H9 (cell line): ENCODE data around the gene AKR1A1. TPM values are rescaled to one million over a fixed set of nuclear protein-coding genes. Genes with fewer than 3 reads are reported as not detected.
"Not testable (repeated sequence)": the region's sequence is repeated elsewhere in the genome, so short reads cannot be mapped to it uniquely, and the experiment has no call there.

ENCODE experiments used
- DNase-seq: peaks from one replicate; pipeline ENCODE4 v3.0.0-alpha.2; 2017
- H2AFZ ChIP-seq: one replicate; pipeline ENCODE4 v1.6.1; 2013; ENCODE audit warnings: mild to moderate bottlenecking, low read length, control low read depth, moderate library complexity
- H2AK5ac ChIP-seq: 2 replicates; pipeline ENCODE4 v1.6.1; 2013; ENCODE audit warnings: low read length, control low read depth, mixed read lengths; ENCODE audit not compliant: insufficient read length
- H2BK120ac ChIP-seq: one replicate; pipeline ENCODE4 v1.6.1; 2013; ENCODE audit warnings: low read depth, mild to moderate bottlenecking, low read length, control low read depth, inconsistent platforms; ENCODE audit not compliant: poor library complexity, severe bottlenecking
- H2BK12ac ChIP-seq: 2 replicates; pipeline ENCODE4 v1.6.1; 2013; ENCODE audit warnings: low read length, control low read depth, mixed read lengths, low read depth; ENCODE audit not compliant: insufficient read length
- H2BK15ac ChIP-seq: 2 replicates; pipeline ENCODE4 v1.6.1; 2013; ENCODE audit warnings: low read depth, low read length, control low read depth
- H2BK20ac ChIP-seq: one replicate; pipeline ENCODE4 v1.6.1; 2013; ENCODE audit warnings: low read depth, mild to moderate bottlenecking, low read length, control low read depth, inconsistent platforms; ENCODE audit not compliant: poor library complexity, severe bottlenecking
- H2BK5ac ChIP-seq: 2 replicates; pipeline ENCODE4 v1.6.1; 2013; ENCODE audit warnings: low read length, control low read depth, mixed read lengths; ENCODE audit not compliant: insufficient read length
- H3K14ac ChIP-seq: 2 replicates; pipeline ENCODE4 v1.6.1; 2013; ENCODE audit warnings: low read length, control low read depth; ENCODE audit not compliant: insufficient read depth
- H3K18ac ChIP-seq: 2 replicates; pipeline ENCODE4 v1.6.1; 2013; ENCODE audit warnings: low read depth, mild to moderate bottlenecking, mixed read lengths, low read length, control low read depth; ENCODE audit not compliant: insufficient read length
- H3K23ac ChIP-seq: 2 replicates; pipeline ENCODE4 v1.6.1; 2013; ENCODE audit warnings: low read length, control low read depth, mixed read lengths, low read depth; ENCODE audit not compliant: insufficient read length
- H3K23me2 ChIP-seq: 2 replicates; pipeline ENCODE4 v1.6.1; 2013; ENCODE audit warnings: low read depth, mild to moderate bottlenecking, mixed read lengths, low read length, control low read depth; ENCODE audit not compliant: insufficient read length, poor library complexity, severe bottlenecking
- H3K27ac ChIP-seq: 2 replicates; pipeline ENCODE4 v1.5.1; 2013; ENCODE audit warnings: low read length, control low read depth, mixed read lengths, low read depth; ENCODE audit not compliant: insufficient read length
- H3K27me3 ChIP-seq: 2 replicates; pipeline ENCODE4 v1.6.1; 2013; ENCODE audit warnings: low read length, control low read depth, inconsistent platforms; ENCODE audit not compliant: insufficient read depth
- H3K4ac ChIP-seq: 2 replicates; pipeline ENCODE4 v1.6.1; 2013; ENCODE audit warnings: low read depth, mild to moderate bottlenecking, control low read depth, inconsistent platforms, low read length, moderate library complexity
- H3K4me1 ChIP-seq: 2 replicates; pipeline ENCODE4 v1.6.1; 2013; ENCODE audit warnings: low read length, control low read depth, inconsistent platforms; ENCODE audit not compliant: insufficient read depth
- H3K4me2 ChIP-seq: 2 replicates; pipeline ENCODE4 v1.6.1; 2013; ENCODE audit warnings: low read length, control low read depth, mixed read lengths; ENCODE audit not compliant: insufficient read length, insufficient read depth
- H3K56ac ChIP-seq: 2 replicates; pipeline ENCODE4 v1.6.1; 2013; ENCODE audit warnings: low read depth, mild to moderate bottlenecking, mixed read lengths, low read length, control low read depth; ENCODE audit not compliant: insufficient read length
- H3K79me1 ChIP-seq: 2 replicates; pipeline ENCODE4 v1.6.1; 2013; ENCODE audit warnings: low read depth, mild to moderate bottlenecking, moderate library complexity, low read length, control low read depth, inconsistent platforms; ENCODE audit not compliant: insufficient read depth, poor library complexity, severe bottlenecking
- H3K79me2 ChIP-seq: 2 replicates; pipeline ENCODE4 v1.6.1; 2013; ENCODE audit warnings: low read length, control low read depth, inconsistent platforms; ENCODE audit not compliant: insufficient read depth
- H3K9ac ChIP-seq: 2 replicates; pipeline ENCODE4 v1.6.1; 2013; ENCODE audit warnings: low read length, control low read depth, mixed read lengths; ENCODE audit not compliant: insufficient read length; ENCODE audit errors: extremely low read depth
- H3K9me3 ChIP-seq: one replicate; pipeline ENCODE4 v1.6.1; 2013; ENCODE audit warnings: low read depth, low read length, inconsistent platforms; ENCODE audit not compliant: control insufficient read depth
- H3T11ph ChIP-seq: one replicate; pipeline ENCODE4 v1.6.1; 2013; ENCODE audit warnings: mild to moderate bottlenecking, low read length, control low read depth, inconsistent platforms
- H4K20me1 ChIP-seq: one replicate; pipeline ENCODE4 v1.6.1; 2013; ENCODE audit not compliant: control insufficient read depth, insufficient read length, insufficient read depth
- H4K5ac ChIP-seq: 2 replicates; pipeline ENCODE4 v1.6.1; 2013; ENCODE audit warnings: low read depth, mild to moderate bottlenecking, mixed read lengths, low read length, control low read depth; ENCODE audit not compliant: insufficient read length
- H4K8ac ChIP-seq: replicated peaks from 2 replicates; pipeline ENCODE4 v1.6.1; 2013; ENCODE audit warnings: low read length, control low read depth, mixed read lengths, low read depth; ENCODE audit not compliant: insufficient read length
- H4K91ac ChIP-seq: 2 replicates; pipeline ENCODE4 v1.6.1; 2013; ENCODE audit warnings: low read depth, mild to moderate bottlenecking, moderate library complexity, mixed read lengths, low read length, control low read depth; ENCODE audit not compliant: insufficient read length
- H3K27ac Mint-ChIP-seq, 3 experiments: 2 replicates in 2 of 3; 3 replicates in 1 of 3; pipeline ENCODE4 v1.8.0; 2020 to 2021; ENCODE audit warnings: mixed read lengths in 3 of 3, mild to moderate bottlenecking in 1 of 3, moderate library complexity in 1 of 3
- H3K27me3 Mint-ChIP-seq: 2 replicates; pipeline ENCODE4 v1.8.0; 2021; ENCODE audit warnings: low read depth, mild to moderate bottlenecking, moderate library complexity, mixed read lengths
- H3K36me3 Mint-ChIP-seq, 3 experiments: 2 replicates in 2 of 3; 3 replicates in 1 of 3; pipeline ENCODE4 v1.8.0; 2020 to 2021; ENCODE audit warnings: low read depth in 3 of 3, mixed read lengths in 3 of 3; ENCODE audit not compliant: insufficient read depth in 1 of 3
- H3K4me1 Mint-ChIP-seq, 2 experiments: 2 replicates each; pipeline ENCODE4 v1.8.0; 2020; ENCODE audit warnings: mixed read lengths in 2 of 2
- H3K4me3 Mint-ChIP-seq, 2 experiments: 2 replicates in 1 of 2; 3 replicates in 1 of 2; pipeline ENCODE4 v1.8.0; 2020 to 2021; ENCODE audit warnings: mild to moderate bottlenecking in 2 of 2, mixed read lengths in 2 of 2, moderate library complexity in 1 of 2
- H3K9me3 Mint-ChIP-seq, 2 experiments: 2 replicates in 1 of 2; 3 replicates in 1 of 2; pipeline ENCODE4 v1.8.0; 2020; ENCODE audit warnings: mild to moderate bottlenecking in 2 of 2, mixed read lengths in 2 of 2, moderate library complexity in 1 of 2
- CTCF ChIP-seq: fragments of 200-600 bp; sonication (generic); conservative IDR thresholded peaks from 3 replicates; pipeline ENCODE4 v1.8.0; 2021; ENCODE audit warnings: antibody characterized with exemption, mild to moderate bottlenecking
- WGBS: extraction: QIAGEN DNeasy Blood & Tissue Kit; methylation state at CpG from one replicate; pipeline ENCODE4 v1.1.7; 2013; ENCODE audit warnings: missing lambda C conversion rate, low lambda C conversion rate, mixed read lengths; ENCODE audit not compliant: insufficient read length; ENCODE audit errors: extremely low coverage; 5-methylcytosine and 5-hydroxymethylcytosine counted together
- total RNA-seq: library from RNA; stranded (reverse); gene quantifications from 2 replicates; pipeline ENCODE4 v1.2.1, GENCODE V29; 2021

The AKR1A1 gene
- total RNA-seq, 1 experiment from 2014 or later, result 286 TPM

- Mint-ChIP-seq H3K4me3 (no peak overlapping the region), H3K4me1 (no peaks in the 10 kb centered on the region), H3K27ac (no peak overlapping the region), H3K9me3 (no peaks in the 10 kb centered on the region), H3K36me3 (peaks cover 67 to 93% (median 81%) of the 10 kb centered on the region in 3 experiments; a peak in 6 of 7 replicates), H3K27me3 (no peaks in the 10 kb centered on the region; the same call in 1 of the 2 replicates)
- no peak overlapping the region for H4K91ac ChIP-seq
- H3K14ac ChIP-seq, result no peak overlapping the region
- H3K79me1 ChIP-seq, result peaks cover 3% of the 10 kb centered on the region
- no peak overlapping the region for H3K18ac ChIP-seq
- H3K9me3 ChIP-seq, result no peaks in the 10 kb centered on the region
- peaks cover 2% of the 10 kb centered on the region for H4K20me1 ChIP-seq
- H2BK5ac ChIP-seq, result no peak overlapping the region
- H3K4me2 ChIP-seq, result no peak overlapping the region
- H3T11ph ChIP-seq, result no peak overlapping the region
- no peaks in the 10 kb centered on the region; the same call in 1 of the 2 replicates for H3K79me2 ChIP-seq
- no peak overlapping the region for H2AFZ ChIP-seq
- no peak overlapping the region for H2BK120ac ChIP-seq
- no peak overlapping the region for H2BK12ac ChIP-seq
- DNase-seq, result peak; percentile 70
- H3K4ac ChIP-seq, result no peak overlapping the region
- no peak overlapping the region for H4K8ac ChIP-seq
- H3K27me3 ChIP-seq, result no peaks in the 10 kb centered on the region
- no peaks in the 10 kb centered on the region for H3K4me1 ChIP-seq
- H3K9ac ChIP-seq, result no peak overlapping the region
- H4K5ac ChIP-seq, result no peak overlapping the region
- TF ChIP-seq CTCF, result peak; percentile 80
- H3K27ac ChIP-seq, result no peak overlapping the region
- no peak overlapping the region for H2AK5ac ChIP-seq
- no CpG with 5 or more reads among the region's 1 CpG for WGBS
- no peaks in the 10 kb centered on the region for H3K23me2 ChIP-seq
- no peak overlapping the region for H3K56ac ChIP-seq
- H2BK15ac ChIP-seq, result no peak overlapping the region
- no peak overlapping the region for H2BK20ac ChIP-seq
- H3K23ac ChIP-seq, result no peak overlapping the region
These were observed 38.0 kb upstream of the AKR1A1 start for GRCh38 chr1:45512641-45513054.

- H3K27me3 Mint-ChIP-seq, DNase-seq, H3K27ac ChIP-seq, H3K4me3 Mint-ChIP-seq, H2BK12ac ChIP-seq, H2AK5ac ChIP-seq, H3K23ac ChIP-seq, H3K9me3 ChIP-seq, H2AFZ ChIP-seq, H2BK120ac ChIP-seq, H3K9me3 Mint-ChIP-seq, H3K79me1 ChIP-seq, H3T11ph ChIP-seq, H3K27me3 ChIP-seq, H4K91ac ChIP-seq, H3K27ac Mint-ChIP-seq, H3K79me2 ChIP-seq, H3K56ac ChIP-seq, H4K5ac ChIP-seq, H2BK15ac ChIP-seq, H2BK5ac ChIP-seq, H3K23me2 ChIP-seq, H2BK20ac ChIP-seq, H3K4me1 ChIP-seq, H3K18ac ChIP-seq, H3K4me2 ChIP-seq, H3K4me1 Mint-ChIP-seq, H4K20me1 ChIP-seq, H4K8ac ChIP-seq, H3K4ac ChIP-seq, H3K14ac ChIP-seq, H3K9ac ChIP-seq: not testable (repeated sequence)
- WGBS, result no CpG with 5 or more reads among the region's 9 CpGs
- H3K36me3 Mint-ChIP-seq, result peaks cover 70 to 97% (median 84%) of the 10 kb centered on the region in 3 experiments; a peak in 6 of 7 replicates
These were observed 36.9 kb upstream of the AKR1A1 start for GRCh38 chr1:45513532-45514260.
